GM12878 (cell line): ENCODE data around the gene SPATC1L. TPM values are rescaled to one million over a fixed set of nuclear protein-coding genes. Genes with fewer than 3 reads are reported as not detected.

Experiments
- ATAC-seq: fragments of 200-7000 bp; cut with Tn5 transposase; 3 replicates; pipeline ENCODE4 v1.9.1; 2020; ENCODE audit warnings: mild to moderate bottlenecking, moderate library complexity
- BruUV-seq: library from RNA; stranded (reverse); fragments of 400-500 nt; replicated peaks from 2 replicates; lab custom pipeline; 2021; lab: Mats Ljungman, UMichigan
- CTCF ChIA-PET: fragments of 300-600 bp; sonication (Branson Sonifier 250); formaldehyde crosslinking; extraction: SDS; loops from one replicate; lab custom pipeline; 2021; ENCODE audit warnings: inconsistent platforms; lab: Yijun Ruan, JAX
- POLR2A ChIA-PET: fragments of 350-600 bp; formaldehyde crosslinking; extraction: SDS; loops from one replicate; lab custom pipeline; 2021; ENCODE audit warnings: inconsistent platforms; lab: Charles Lee
- RAD21 ChIA-PET: fragments of 300-600 bp; sonication (Branson Sonifier 250); formaldehyde crosslinking; loops from one replicate; lab custom pipeline; 2023; ENCODE audit warnings: antibody characterized with exemption; ENCODE audit not compliant: unreplicated experiment; lab: Charles Lee
- SMC1A ChIA-PET: fragments of 300-600 bp; sonication (Branson Sonifier 250); formaldehyde crosslinking; loops from one replicate; lab custom pipeline; 2023; ENCODE audit not compliant: unreplicated experiment, uncharacterized antibody; lab: Charles Lee
- DNase-seq: peaks from one replicate; pipeline ENCODE4 v3.0.0-alpha.2; 2011; ENCODE audit warnings: low read depth, low spot score
- FAIRE-seq: peaks from 3 replicates; lab custom pipeline; 2011; peaks lifted over from hg19 to GRCh38; lab: Jason Lieb, UNC
- H2AFZ ChIP-seq: 2 replicates; pipeline ENCODE4 v1.6.0; 2011; ENCODE audit warnings: low read depth, low read length, control low read depth; ENCODE audit not compliant: control insufficient read depth
- H3K27ac ChIP-seq: 2 replicates; pipeline ENCODE4 v1.5.1; 2011; ENCODE audit warnings: control low read depth; ENCODE audit not compliant: control insufficient read depth, insufficient read depth
- H3K27me3 ChIP-seq, 2 experiments: replicated peaks in 1 of 2; 2 replicates each; pipeline versions ENCODE4 v1.6.0 to v1.6.1; 2011; ENCODE audit warnings: low read length in 1 of 2; ENCODE audit not compliant: control insufficient read depth in 2 of 2, insufficient read depth in 2 of 2
- H3K36me3 ChIP-seq, 2 experiments: 2 replicates each; pipeline ENCODE4 v1.5.1; 2011; ENCODE audit warnings: low read length in 1 of 2; ENCODE audit not compliant: control insufficient read depth in 2 of 2, insufficient read depth in 2 of 2
- H3K4me1 ChIP-seq: 2 replicates; pipeline ENCODE4 v1.6.1; 2011; ENCODE audit warnings: mild to moderate bottlenecking, low read length, moderate library complexity, mixed read lengths; ENCODE audit not compliant: control insufficient read depth, insufficient read depth
- H3K4me2 ChIP-seq: 2 replicates; pipeline ENCODE4 v1.6.0; 2011; ENCODE audit warnings: control low read depth; ENCODE audit not compliant: control insufficient read depth, insufficient read depth
- H3K4me3 ChIP-seq: fragments of 200-600 bp; sonication (generic); 2 replicates; pipeline ENCODE4 v1.5.1; 2016
- H3K79me2 ChIP-seq: 2 replicates; pipeline ENCODE4 v1.6.0; 2011; ENCODE audit warnings: low read length; ENCODE audit not compliant: control insufficient read depth, insufficient read depth
- H3K9ac ChIP-seq: 2 replicates; pipeline ENCODE4 v1.8.0; 2011; ENCODE audit warnings: low read length, control low read depth, mixed read lengths; ENCODE audit not compliant: control insufficient read depth, insufficient read depth
- H3K9me3 ChIP-seq: replicated peaks from 3 replicates; pipeline ENCODE4 v1.5.1; 2011; ENCODE audit warnings: mild to moderate bottlenecking, low read length; ENCODE audit not compliant: control insufficient read depth, insufficient read depth
- H4K20me1 ChIP-seq: 2 replicates; pipeline ENCODE4 v1.6.0; 2011; ENCODE audit not compliant: control insufficient read depth, insufficient read depth
- BHLHE40 ChIP-seq, 2 experiments: fragments of 450-650 bp in 1 of 2; IDR thresholded peaks; 2 replicates each; pipeline ENCODE4 v1.6.1; 2011 to 2017; ENCODE audit warnings: low read depth in 2 of 2, borderline replicate concordance in 1 of 2, improper control_type of control experiment in 1 of 2, low read length in 1 of 2, mild to moderate bottlenecking in 1 of 2
- BMI1 ChIP-seq: fragments of 450-650 bp; IDR thresholded peaks from 2 replicates; pipeline ENCODE4 v1.6.1; 2016; ENCODE audit warnings: mild to moderate bottlenecking, moderate library complexity, borderline replicate concordance
- CTCF ChIP-seq, 3 experiments: IDR thresholded peaks in 2 of 3; conservative IDR thresholded peaks in 1 of 3; 2 replicates each; pipeline ENCODE4 v1.5.1; 2011; ENCODE audit warnings: low read depth in 3 of 3, low read length in 3 of 3, mild to moderate bottlenecking in 3 of 3, control low read depth in 2 of 3, moderate library complexity in 2 of 3, inconsistent platforms in 1 of 3, mixed read lengths in 1 of 3; ENCODE audit not compliant: control insufficient read depth in 2 of 3, insufficient read depth in 1 of 3; ENCODE audit errors: extremely low read depth in 1 of 3
- HDGF ChIP-seq: fragments of 450-650 bp; IDR thresholded peaks from 2 replicates; pipeline ENCODE4 v1.6.1; 2016; ENCODE audit warnings: antibody characterized with exemption
- IKZF2 ChIP-seq, 2 experiments: fragments of 450-650 bp; IDR thresholded peaks; 2 replicates each; pipeline ENCODE4 v1.6.1; 2017; ENCODE audit warnings: mild to moderate bottlenecking in 2 of 2, moderate library complexity in 2 of 2
- POLR2AphosphoS5 ChIP-seq: IDR thresholded peaks from 2 replicates; pipeline ENCODE4 v1.6.1; 2011; ENCODE audit warnings: mild to moderate bottlenecking, low read length, inconsistent platforms
- RELB ChIP-seq: fragments of 450-650 bp; IDR thresholded peaks from 2 replicates; pipeline ENCODE4 v1.6.1; 2017; ENCODE audit warnings: low read depth, mild to moderate bottlenecking, moderate library complexity
- YBX1 ChIP-seq: fragments of 450-650 bp; IDR thresholded peaks from 2 replicates; pipeline ENCODE4 v1.6.1; 2016; ENCODE audit warnings: antibody characterized with exemption
- WGBS: methylation state at CpG from one replicate; pipeline ENCODE4 v1.1.6; 2016; ENCODE audit warnings: low lambda C conversion rate; ENCODE audit not compliant: insufficient replicate concordance, insufficient coverage; ENCODE audit errors: missing lambda C conversion rate; 5-methylcytosine and 5-hydroxymethylcytosine counted together
- in situ Hi-C: fragments of 300-500 bp; cut with MboI; formaldehyde crosslinking; loops from 9 replicates; pipeline ENCODE4 v1.14.3; 2018; ENCODE audit warnings: mixed read lengths
- intact Hi-C: fragments of 100-400 bp; cut with micrococcal nuclease; formaldehyde crosslinking; loops from one replicate; pipeline ENCODE4 v1.14.2; 2022; ENCODE audit not compliant: unreplicated experiment
- polyA plus RNA-seq, 11 experiments: library from polyadenylated mRNA; depleted of rRNA in 4 of 11; unstranded in 6 of 11; stranded (reverse) in 5 of 11; fragments of >200 nt; fragmentation: Nextera tagmentation in 4 of 11; fragmentation: Illumina TruSeq in 1 of 11; extraction: Ambion mirVana in 4 of 11; extraction: Trizol in 1 of 11; gene quantifications; 1 replicate in 1 of 11; 2 replicates in 10 of 11; pipeline versions ENCODE4 v1.2.1 to v1.2.3, GENCODE V29; 2011 to 2016; ENCODE audit warnings: inconsistent platforms in 2 of 11, missing spikeins in 2 of 11, low read depth in 1 of 11
- total RNA-seq, 4 experiments: library from RNA; depleted of rRNA in 3 of 4; stranded (reverse); fragments of >200 nt in 3 of 4; fragmentation: Illumina TruSeq in 1 of 4; extraction: Trizol in 1 of 4; gene quantifications; 2 replicates each; pipeline versions ENCODE4 v1.2.1 to v1.2.3, GENCODE V29; 2013 to 2021
- TF ChIP-seq, protein P1 (sequence below): fragments of 450-650 bp; formaldehyde crosslinking; IDR thresholded peaks from 2 replicates; pipeline ENCODE4 v1.5.0; 2022; ENCODE audit warnings: mild to moderate bottlenecking, missing genetic modification characterization

SPATC1L gene
- total and polyA plus RNA-seq, 10 of the 15 experiments (the other 5 are each of a cell fraction or from before 2014, with no cell fraction given) = 1.4 to 16.0 (median 7.0) TPM; not detected in 2

GRCh38 chr21:46227811-46228344 is 43.6 kb upstream of the SPATC1L start (continued):
- TF ChIP-seq, protein P1, sequence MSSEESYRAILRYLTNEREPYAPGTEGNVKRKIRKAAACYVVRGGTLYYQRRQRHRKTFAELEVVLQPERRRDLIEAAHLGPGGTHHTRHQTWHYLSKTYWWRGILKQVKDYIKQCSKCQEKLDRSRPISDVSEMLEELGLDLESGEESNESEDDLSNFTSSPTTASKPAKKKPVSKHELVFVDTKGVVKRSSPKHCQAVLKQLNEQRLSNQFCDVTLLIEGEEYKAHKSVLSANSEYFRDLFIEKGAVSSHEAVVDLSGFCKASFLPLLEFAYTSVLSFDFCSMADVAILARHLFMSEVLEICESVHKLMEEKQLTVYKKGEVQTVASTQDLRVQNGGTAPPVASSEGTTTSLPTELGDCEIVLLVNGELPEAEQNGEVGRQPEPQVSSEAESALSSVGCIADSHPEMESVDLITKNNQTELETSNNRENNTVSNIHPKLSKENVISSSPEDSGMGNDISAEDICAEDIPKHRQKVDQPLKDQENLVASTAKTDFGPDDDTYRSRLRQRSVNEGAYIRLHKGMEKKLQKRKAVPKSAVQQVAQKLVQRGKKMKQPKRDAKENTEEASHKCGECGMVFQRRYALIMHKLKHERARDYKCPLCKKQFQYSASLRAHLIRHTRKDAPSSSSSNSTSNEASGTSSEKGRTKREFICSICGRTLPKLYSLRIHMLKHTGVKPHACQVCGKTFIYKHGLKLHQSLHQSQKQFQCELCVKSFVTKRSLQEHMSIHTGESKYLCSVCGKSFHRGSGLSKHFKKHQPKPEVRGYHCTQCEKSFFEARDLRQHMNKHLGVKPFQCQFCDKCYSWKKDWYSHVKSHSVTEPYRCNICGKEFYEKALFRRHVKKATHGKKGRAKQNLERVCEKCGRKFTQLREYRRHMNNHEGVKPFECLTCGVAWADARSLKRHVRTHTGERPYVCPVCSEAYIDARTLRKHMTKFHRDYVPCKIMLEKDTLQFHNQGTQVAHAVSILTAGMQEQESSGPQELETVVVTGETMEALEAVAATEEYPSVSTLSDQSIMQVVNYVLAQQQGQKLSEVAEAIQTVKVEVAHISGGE (CRISPR knock-in tag) = no peak
- TF ChIP-seq, all 136 proteins: peak for 0

DNA sequence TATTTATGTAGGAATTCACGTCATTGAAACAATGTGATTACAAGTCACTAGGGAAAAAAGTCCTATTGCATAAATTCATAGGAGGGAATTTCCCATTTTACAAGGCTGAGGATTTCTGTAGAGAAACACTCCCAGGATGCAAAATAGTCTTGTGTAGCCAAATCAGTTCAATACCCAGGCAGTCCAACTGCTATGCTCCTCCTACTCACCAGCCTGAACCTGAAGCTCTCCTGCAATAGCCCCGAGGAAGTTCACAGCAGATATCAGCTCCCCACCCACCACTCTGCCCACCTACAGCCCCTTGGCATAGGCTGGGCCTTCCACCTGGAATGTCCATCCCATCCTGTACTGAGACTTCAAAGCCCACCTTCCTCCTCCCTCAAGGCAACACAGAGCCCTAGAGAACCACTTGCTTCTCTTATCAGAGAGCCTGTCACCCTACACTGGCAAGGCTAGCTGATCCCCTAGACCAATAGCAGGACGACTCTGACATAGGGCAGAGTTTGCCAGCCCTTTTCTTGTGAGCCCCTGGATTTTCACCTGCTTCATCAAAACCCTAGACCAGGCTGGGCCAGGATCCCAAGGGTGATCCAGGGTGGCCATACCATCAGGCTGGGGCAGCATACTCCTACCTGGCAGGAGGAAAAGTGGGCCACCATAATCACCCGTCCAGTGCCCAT is 42.8 kb upstream of the SPATC1L start:
- in situ Hi-C loops = no loop called here
- H3K4me2 ChIP-seq = peak overlapping the region; percentile 81
- H3K27ac ChIP-seq = peak overlapping the region; percentile 45
- H3K27me3 ChIP-seq = no peaks in the 10 kb centered on the region
- H2AFZ ChIP-seq = no peak overlapping the region
- no peaks in the 10 kb centered on the region for H4K20me1 ChIP-seq
- 0% methylated on average over 3 of the region's 4 CpGs for WGBS
- ChIA-PET RAD21 (interaction anchor here (0.6 to 4.0 kb wide), 4 partner anchors 24 to 98 kb away, joined by 3 to 19 read pairs (median 6); a partner anchor contains a TSS), CTCF (interaction anchor here (1.0 to 9.7 kb wide), 3 partner anchors 25 to 84 kb away, joined by 3 to 59 read pairs (median 34); no protein-coding TSS in a partner anchor), SMC1A (interaction anchor here (1.0 to 1.2 kb wide), 2 partner anchors 58 to 99 kb away, joined by 4 to 6 read pairs; partner anchors contain the start of gene MCM3AP), POLR2A (interaction anchor here (0.7 to 2.1 kb wide), 9 partner anchors 25 to 409 kb away, joined by 3 to 8 read pairs (median 3); partner anchors contain the start of genes C21orf58, PCNT and PRMT2)
- no TSS peak for BruUV-seq
- DNase-seq = peak; percentile 51
- peaks cover 3 to 8% of the 10 kb centered on the region in 2 experiments; a peak in 2 of 4 replicates for H3K36me3 ChIP-seq
- H3K4me1 ChIP-seq = peaks cover 5% of the 10 kb centered on the region; the same call in 1 of the 2 replicates
- peak; percentile 41 for ATAC-seq
- H3K79me2 ChIP-seq = peaks cover 52% of the 10 kb centered on the region
- H3K9me3 ChIP-seq = no peaks in the 10 kb centered on the region
- peak overlapping the region; percentile 67; the same call in 1 of the 2 replicates for H3K9ac ChIP-seq
- FAIRE-seq = no peak
- intact Hi-C loops = loop anchor here (5.0 kb wide), 2 partner anchors 60 to 85 kb away; partner anchors contain the start of genes MCM3AP and YBEY
- H3K4me3 ChIP-seq = peak overlapping the region; percentile 81
- TF ChIP-seq IKZF2 (IDR thresholded peaks at IDR 0.05) = 0 out of 4 replicates have a peak, but pooled peaks of 1 of the 2 experiments have one; percentile 4
- peak; percentile 23; the same call in 1 of the 2 replicates for TF ChIP-seq RELB
- TF ChIP-seq BMI1 = no peak
- TF ChIP-seq CTCF (IDR thresholded peaks at IDR 0.05 in 2 of 3, conservative IDR thresholded peaks at IDR 0.05 in 1 of 3; ENCODE audit: control insufficient read depth in 2 of 3, extremely low read depth in 1 of 3, insufficient read depth in 1 of 3, low read depth in 3 of 3, low read length in 3 of 3) = no peak
- TF ChIP-seq BHLHE40 (IDR thresholded peaks at IDR 0.05; ENCODE audit: borderline replicate concordance in 1 of 2, low read depth in 2 of 2, low read length in 1 of 2) = peak in 1 of 2 experiments; percentile 11; a peak in 1 of 4 replicates
- TF ChIP-seq POLR2AphosphoS5 = peak; percentile 47
- TF ChIP-seq HDGF = peak; percentile 84
- TF ChIP-seq YBX1 = no peak
